ENCODE measurements around the gene ADGRF3. TPM values are rescaled to one million over a fixed set of nuclear protein-coding genes. Genes with fewer than 3 reads are reported as not detected.

ADGRF3 gene
- total and polyA plus RNA-seq, 9 of the 15 experiments (the other 6 are each of a cell fraction or from before 2014, with no cell fraction given): 0.04 to 0.54 (median 0.16) TPM; not detected in 2

DNA sequence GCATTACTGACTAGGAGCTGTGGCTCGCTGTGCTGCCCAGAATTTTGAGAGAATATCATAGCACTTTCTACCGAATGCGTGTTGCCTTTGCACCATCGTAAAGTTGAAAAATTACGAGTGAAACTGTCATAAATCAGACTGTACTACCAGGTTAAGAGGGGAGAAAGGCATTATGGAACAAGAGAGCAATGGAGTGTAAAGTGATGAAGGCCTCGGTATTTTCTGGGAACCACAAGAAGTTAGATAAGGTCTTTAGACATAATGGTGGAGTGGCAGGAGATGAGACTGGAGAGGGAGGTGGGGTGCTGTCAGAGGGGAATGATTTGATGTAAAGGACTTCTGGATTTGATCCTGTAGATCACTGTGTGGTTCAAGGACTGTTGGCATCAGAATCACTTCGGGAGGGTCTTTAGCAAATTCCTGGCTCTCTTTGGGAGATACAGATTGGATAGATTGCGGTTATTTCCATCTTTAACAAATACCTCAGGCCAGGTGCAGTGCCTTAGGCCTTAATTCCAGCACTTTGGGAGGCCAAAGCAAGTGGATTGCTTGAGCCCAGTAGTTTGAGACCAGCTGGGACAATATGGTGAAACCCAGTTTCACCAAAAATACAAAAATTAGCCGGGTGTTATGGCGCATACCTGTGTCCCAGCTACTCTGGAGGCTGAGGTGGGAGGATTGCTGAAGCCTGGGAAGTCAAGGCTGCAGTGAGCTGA lies 4.9 kb upstream of the ADGRF3 start (continued):
- TF ChIP-seq, protein P1, sequence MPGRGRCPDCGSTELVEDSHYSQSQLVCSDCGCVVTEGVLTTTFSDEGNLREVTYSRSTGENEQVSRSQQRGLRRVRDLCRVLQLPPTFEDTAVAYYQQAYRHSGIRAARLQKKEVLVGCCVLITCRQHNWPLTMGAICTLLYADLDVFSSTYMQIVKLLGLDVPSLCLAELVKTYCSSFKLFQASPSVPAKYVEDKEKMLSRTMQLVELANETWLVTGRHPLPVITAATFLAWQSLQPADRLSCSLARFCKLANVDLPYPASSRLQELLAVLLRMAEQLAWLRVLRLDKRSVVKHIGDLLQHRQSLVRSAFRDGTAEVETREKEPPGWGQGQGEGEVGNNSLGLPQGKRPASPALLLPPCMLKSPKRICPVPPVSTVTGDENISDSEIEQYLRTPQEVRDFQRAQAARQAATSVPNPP (IDR thresholded peaks at IDR 0.05; ENCODE audit: borderline replicate concordance, insufficient read depth, insufficient read length): no peak
- TF ChIP-seq MEIS2 (IDR thresholded peaks at IDR 0.05; ENCODE audit: partially characterized antibody): peak; percentile 69
- no peak for TF ChIP-seq HLTF (IDR thresholded peaks at IDR 0.05)

DNA sequence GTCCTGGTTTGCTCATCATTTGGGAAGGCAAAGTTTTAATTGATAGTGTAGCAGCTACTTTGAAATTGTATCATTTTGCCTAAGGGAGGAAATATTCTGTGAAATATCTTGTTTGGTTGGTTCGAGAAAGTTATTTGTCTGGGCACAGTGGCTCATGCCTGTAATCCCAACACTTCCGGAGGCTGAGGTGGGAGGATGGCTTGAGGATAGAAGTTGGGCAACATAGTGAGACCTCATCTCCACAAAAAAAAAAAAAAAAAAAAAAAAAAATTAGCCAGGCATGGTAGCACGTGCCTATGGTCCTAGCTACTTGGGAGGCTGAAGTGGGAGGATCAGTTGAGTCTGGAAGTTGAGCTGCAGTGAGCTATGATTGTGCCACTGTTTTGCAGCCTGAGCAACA lies 3.1 kb upstream of the ADGRF3 start:
- no peaks in the 10 kb centered on the region; the same call in 1 of the 2 replicates for H3K9me3 ChIP-seq (replicated peaks; ENCODE audit: control insufficient read depth, insufficient read depth, low read depth, low read length)
- H3K4me2 ChIP-seq (ENCODE audit: insufficient read depth, low read length): no peak overlapping the region
- TF ChIP-seq ZNF384 (IDR thresholded peaks at IDR 0.05; ENCODE audit: low read depth, low read length): peak; percentile 35; the same call in 1 of the 2 replicates
- TF ChIP-seq IFI16 (CRISPR knock-in tag; IDR thresholded peaks at IDR 0.05): no peak
- TF ChIP-seq BHLHE40 (IDR thresholded peaks at IDR 0.05; ENCODE audit: low read length): peak; percentile 78
- no peak for TF ChIP-seq PCBP1 (IDR thresholded peaks at IDR 0.05; ENCODE audit: low read depth, low read length, poor library complexity, severe bottlenecking)
- no peak overlapping the region for H2AFZ ChIP-seq (ENCODE audit: low read depth, low read length)
- no peaks in the 10 kb centered on the region for H3K9me1 ChIP-seq (ENCODE audit: control insufficient read depth, insufficient read depth, low read length)
- no peak for DNase-seq (ENCODE audit: extremely low read depth in 1 of 4, low spot score in 3 of 4)
- H4K20me1 ChIP-seq (replicated peaks; ENCODE audit: control insufficient read depth, insufficient read depth, low read length): no peaks in the 10 kb centered on the region
- H3K4me3 ChIP-seq: no peak overlapping the region
- H3K27ac ChIP-seq (ENCODE audit: extremely low read depth, low read depth, low read length): no peak overlapping the region
- in situ Hi-C loops (cut with MboI) (no loop called here), intact Hi-C loops (cut with micrococcal nuclease) (loop anchor here (5.0 kb wide), 2 partner anchors 63 to 107 kb away; partner anchors contain the start of genes HADHA and HADHB)
- H3K27me3 ChIP-seq (ENCODE audit: control insufficient read depth in 2 of 2, insufficient read depth in 2 of 2, low read length in 2 of 2): no peaks in the 10 kb centered on the region
- CTCF ChIA-PET (ENCODE audit: low intra/inter-chr PET ratio): no interaction called here
- POLR2A ChIA-PET: interaction anchor here (0.6 to 1.0 kb wide), 3 partner anchors 23 to 541 kb away, joined by 3 to 4 read pairs (median 3); no protein-coding TSS in a partner anchor
- H3K79me2 ChIP-seq (ENCODE audit: control insufficient read depth, insufficient read depth, low read length): peaks cover 99% of the 10 kb centered on the region
- ATAC-seq: no peak
- H3K9ac ChIP-seq (ENCODE audit: insufficient read depth in 1 of 2, low read depth in 2 of 2, low read length in 2 of 2): no peak overlapping the region
- FAIRE-seq: no peak
- peaks cover 17% of the 10 kb centered on the region for H3K36me3 ChIP-seq (ENCODE audit: control insufficient read depth, insufficient read depth, low read length)
- no TSS peak for BruUV-seq (replicated peaks)
- peaks cover 26 to 36% of the 10 kb centered on the region in 2 experiments for H3K4me1 ChIP-seq (replicated peaks in 1 of 2; ENCODE audit: control insufficient read depth in 2 of 2, insufficient read depth in 2 of 2, low read length in 2 of 2)
- 74% methylated on average over 3 of the region's 3 CpGs for WGBS (ENCODE audit: insufficient coverage, low coverage, missing lambda C conversion rate)
